PC-3 (cell line): ENCODE data around the gene TGM2. TPM values are rescaled to one million over a fixed set of nuclear protein-coding genes. Genes with fewer than 3 reads are reported as not detected.

Experiments
- ATAC-seq: fragments of 200-7000 bp; cut with Tn5 transposase; 2 replicates; pipeline ENCODE4 v1.9.1; 2020; ENCODE audit warnings: mild to moderate bottlenecking, moderate library complexity
- BruUV-seq: library from RNA; stranded (reverse); fragments of 400-500 nt; replicated peaks from 2 replicates; lab custom pipeline; 2021; lab: Mats Ljungman, UMichigan
- CTCF ChIA-PET: fragments of 300-600 bp; sonication (Branson Sonifier 250); formaldehyde crosslinking; loops from one replicate; lab custom pipeline; 2022; ENCODE audit warnings: antibody characterized with exemption; lab: Charles Lee
- POLR2A ChIA-PET: fragments of 300-600 bp; sonication (Branson Sonifier 250); formaldehyde crosslinking; loops from one replicate; lab custom pipeline; 2022; ENCODE audit warnings: antibody characterized with exemption; ENCODE audit not compliant: unreplicated experiment; lab: Charles Lee
- DNase-seq: peaks from one replicate; pipeline ENCODE4 v3.0.0-alpha.2; 2015
- H2AFZ ChIP-seq: fragments of 300-600 bp; sonication (generic); 2 replicates; pipeline ENCODE4 v1.6.0; 2016; ENCODE audit warnings: antibody characterized with exemption, low read length
- H3F3A ChIP-seq: fragments of 300-600 bp; sonication (generic); one replicate; pipeline ENCODE4 v1.6.0; 2017; ENCODE audit warnings: antibody characterized with exemption, low read length, control low read depth, mild to moderate bottlenecking; ENCODE audit not compliant: unreplicated experiment
- H3K27ac ChIP-seq: fragments of 300-600 bp; sonication (generic); 2 replicates; pipeline ENCODE4 v1.5.1; 2016; ENCODE audit warnings: mild to moderate bottlenecking, low read length
- H3K27me3 ChIP-seq: fragments of 300-600 bp; sonication (generic); 2 replicates; pipeline ENCODE4 v1.6.1; 2016; ENCODE audit warnings: low read length, mixed read lengths
- H3K36me3 ChIP-seq: fragments of 300-600 bp; sonication (generic); 2 replicates; pipeline ENCODE4 v1.6.1; 2016; ENCODE audit warnings: low read depth, mixed run types, low read length, mixed read lengths
- H3K4me1 ChIP-seq: fragments of 300-600 bp; sonication (generic); 2 replicates; pipeline ENCODE4 v1.5.1; 2016; ENCODE audit warnings: low read length; ENCODE audit not compliant: insufficient read depth
- H3K4me2 ChIP-seq: fragments of 300-600 bp; sonication (generic); 2 replicates; pipeline ENCODE4 v1.6.0; 2016; ENCODE audit warnings: low read length
- H3K4me3 ChIP-seq: fragments of 300-600 bp; sonication (generic); 2 replicates; pipeline ENCODE4 v1.5.1; 2016; ENCODE audit warnings: mild to moderate bottlenecking, low read length, mixed read lengths
- H3K79me2 ChIP-seq: fragments of 300-600 bp; sonication (generic); 2 replicates; pipeline ENCODE4 v1.6.1; 2017; ENCODE audit warnings: low read length, mixed read lengths
- H3K9ac ChIP-seq: fragments of 300-600 bp; sonication (generic); 2 replicates; pipeline ENCODE4 v1.6.0; 2016; ENCODE audit warnings: mild to moderate bottlenecking, low read length
- H3K9me2 ChIP-seq: fragments of 300-600 bp; sonication (generic); replicated peaks from 2 replicates; pipeline ENCODE4 v1.6.1; 2016; ENCODE audit warnings: mixed run types, low read length, mixed read lengths
- H3K9me3 ChIP-seq: fragments of 300-600 bp; sonication (generic); 2 replicates; pipeline ENCODE4 v1.6.1; 2016; ENCODE audit warnings: low read length, mixed read lengths
- H4K20me1 ChIP-seq: fragments of 300-600 bp; sonication (generic); 2 replicates; pipeline ENCODE4 v1.6.1; 2016; ENCODE audit warnings: low read length, mixed read lengths
- EZH2 ChIP-seq: fragments of 300-600 bp; sonication (generic); IDR thresholded peaks from one replicate; pipeline ENCODE4 v1.6.1; 2017; ENCODE audit warnings: antibody characterized with exemption, mild to moderate bottlenecking, low read length; ENCODE audit not compliant: unreplicated experiment
- EZH2phosphoT487 ChIP-seq: fragments of 300-600 bp; sonication (generic); IDR thresholded peaks from 2 replicates; pipeline ENCODE4 v1.6.1; 2018; ENCODE audit warnings: mild to moderate bottlenecking, antibody characterized with exemption, low read length, borderline replicate concordance
- intact Hi-C: fragments of 100-400 bp; cut with micrococcal nuclease; formaldehyde crosslinking; loops from 2 replicates; pipeline ENCODE4 v1.9.0; 2023
- total RNA-seq: library from RNA; depleted of rRNA; stranded (reverse); fragments of >200 nt; gene quantifications from 2 replicates; pipeline ENCODE4 v1.2.3, GENCODE V29; 2014
- TF ChIP-seq, protein P1 (sequence below): fragments of 300-600 bp; sonication (generic); conservative IDR thresholded peaks from 2 replicates; pipeline ENCODE4 v1.5.1; 2017; ENCODE audit warnings: antibody characterized with exemption, low read depth, mild to moderate bottlenecking, low read length

Gene TGM2
- total RNA-seq, 1 experiment from 2014 or later: 583 TPM

DNA sequence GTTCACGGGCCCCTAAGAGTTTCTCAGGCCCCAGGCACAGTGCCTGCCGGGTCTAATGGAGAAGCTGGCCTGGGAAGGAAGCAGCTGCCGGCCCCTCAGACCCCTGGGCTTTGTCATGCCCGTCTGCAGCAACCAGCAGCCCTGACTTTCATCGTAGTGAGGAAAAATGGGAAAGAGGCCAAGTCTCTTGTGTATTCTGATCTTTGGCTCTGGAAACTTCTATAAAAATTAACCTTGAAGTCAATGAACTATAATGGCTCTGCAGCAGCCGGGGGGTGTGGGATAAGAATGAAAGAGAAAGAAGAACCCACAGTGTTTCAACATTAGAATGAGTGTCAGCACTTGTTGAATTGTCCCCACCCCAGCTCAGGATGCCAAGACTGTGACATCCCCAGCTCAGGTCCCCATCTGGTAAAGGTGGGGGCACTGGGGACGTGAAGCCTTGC, 12.9 kb downstream of the TGM2 start:
- peaks cover 13% of the 10 kb centered on the region for H3F3A ChIP-seq
- POLR2A ChIA-PET: interaction anchor here (0.6 to 1.1 kb wide), 3 partner anchors 16 to 610 kb away, joined by 3 to 6 read pairs (median 4); no protein-coding TSS in a partner anchor
- 0 out of 2 replicates have a peak overlapping the region, but pooled peaks have one; percentile 9 for H3K4me3 ChIP-seq
- TSS peak; percentile 47 for BruUV-seq
- ATAC-seq: peak; percentile 46
- H3K4me1 ChIP-seq: peaks cover 42% of the 10 kb centered on the region
- no peak for TF ChIP-seq EZH2
- TF ChIP-seq, protein P1, sequence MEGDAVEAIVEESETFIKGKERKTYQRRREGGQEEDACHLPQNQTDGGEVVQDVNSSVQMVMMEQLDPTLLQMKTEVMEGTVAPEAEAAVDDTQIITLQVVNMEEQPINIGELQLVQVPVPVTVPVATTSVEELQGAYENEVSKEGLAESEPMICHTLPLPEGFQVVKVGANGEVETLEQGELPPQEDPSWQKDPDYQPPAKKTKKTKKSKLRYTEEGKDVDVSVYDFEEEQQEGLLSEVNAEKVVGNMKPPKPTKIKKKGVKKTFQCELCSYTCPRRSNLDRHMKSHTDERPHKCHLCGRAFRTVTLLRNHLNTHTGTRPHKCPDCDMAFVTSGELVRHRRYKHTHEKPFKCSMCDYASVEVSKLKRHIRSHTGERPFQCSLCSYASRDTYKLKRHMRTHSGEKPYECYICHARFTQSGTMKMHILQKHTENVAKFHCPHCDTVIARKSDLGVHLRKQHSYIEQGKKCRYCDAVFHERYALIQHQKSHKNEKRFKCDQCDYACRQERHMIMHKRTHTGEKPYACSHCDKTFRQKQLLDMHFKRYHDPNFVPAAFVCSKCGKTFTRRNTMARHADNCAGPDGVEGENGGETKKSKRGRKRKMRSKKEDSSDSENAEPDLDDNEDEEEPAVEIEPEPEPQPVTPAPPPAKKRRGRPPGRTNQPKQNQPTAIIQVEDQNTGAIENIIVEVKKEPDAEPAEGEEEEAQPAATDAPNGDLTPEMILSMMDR: no peak
- TF ChIP-seq EZH2phosphoT487: no peak
- CTCF ChIA-PET: interaction anchor here (0.6 to 1.0 kb wide), 3 partner anchors 21 to 94 kb away, joined by 3 to 4 read pairs (median 3); no protein-coding TSS in a partner anchor
- peak; percentile 71 for DNase-seq
- intact Hi-C loops: loop anchor here (5.0 kb wide), 1 partner anchor 95 kb away; no protein-coding TSS in a partner anchor
- H3K27ac ChIP-seq: peak overlapping the region; percentile 95
- H3K36me3 ChIP-seq: peaks cover 80% of the 10 kb centered on the region
- no peaks in the 10 kb centered on the region for H4K20me1 ChIP-seq
- H3K4me2 ChIP-seq: peak overlapping the region; percentile 69
- H3K27me3 ChIP-seq: no peaks in the 10 kb centered on the region
- H3K79me2 ChIP-seq: peaks cover 13% of the 10 kb centered on the region; the same call in 1 of the 2 replicates
- H3K9me2 ChIP-seq: no peaks in the 10 kb centered on the region
- no peaks in the 10 kb centered on the region for H3K9me3 ChIP-seq
- peak overlapping the region; percentile 20; the same call in 1 of the 2 replicates for H2AFZ ChIP-seq
- H3K9ac ChIP-seq: peak overlapping the region; percentile 69

DNA sequence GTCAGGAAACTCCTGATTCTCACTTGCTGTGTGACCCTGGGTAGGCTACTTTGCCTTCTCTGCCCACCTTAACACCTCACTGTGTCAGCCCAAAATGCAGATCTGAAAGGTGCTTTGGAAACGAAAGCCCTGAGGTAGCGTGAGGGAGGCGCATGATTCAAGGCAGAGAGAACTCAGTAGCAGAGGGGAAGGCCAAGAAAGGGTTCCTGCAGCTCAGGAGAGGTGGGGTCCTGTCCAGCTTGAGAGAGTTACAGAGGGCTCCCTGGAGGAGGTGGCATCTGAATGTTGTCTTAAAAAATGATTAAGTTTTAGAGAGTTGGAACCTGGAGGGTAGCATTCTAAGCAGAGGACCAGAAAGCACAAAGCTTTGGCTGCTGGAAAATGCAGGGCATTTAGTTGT, 13.6 kb downstream of the TGM2 start:
- H3K4me2 ChIP-seq: peak overlapping the region; percentile 69; the same call in 1 of the 2 replicates
- ChIA-PET POLR2A (no interaction called here), CTCF (interaction anchor here (0.6 kb wide), 1 partner anchor 44 kb away, joined by 3 read pairs; no protein-coding TSS in a partner anchor)
- no peak for DNase-seq
- no peak for ATAC-seq
- H3K9me3 ChIP-seq: no peaks in the 10 kb centered on the region
- intact Hi-C loops: loop anchor here (5.0 kb wide), 1 partner anchor 94 kb away; no protein-coding TSS in a partner anchor
- H3K4me3 ChIP-seq: no peak overlapping the region
- peaks cover 13% of the 10 kb centered on the region; the same call in 1 of the 2 replicates for H3K79me2 ChIP-seq
- H3F3A ChIP-seq: peaks cover 16% of the 10 kb centered on the region
- peaks cover 79% of the 10 kb centered on the region for H3K36me3 ChIP-seq
- BruUV-seq: no TSS peak
- no peaks in the 10 kb centered on the region for H3K27me3 ChIP-seq
- H3K4me1 ChIP-seq: peaks cover 35% of the 10 kb centered on the region
- no peak overlapping the region for H2AFZ ChIP-seq
- H3K9ac ChIP-seq: peak overlapping the region; percentile 69; the same call in 1 of the 2 replicates
- no peaks in the 10 kb centered on the region for H4K20me1 ChIP-seq
- peak overlapping the region; percentile 95 for H3K27ac ChIP-seq
- TF ChIP-seq EZH2phosphoT487: no peak
- TF ChIP-seq, protein P1: no peak
- no peak for TF ChIP-seq EZH2
- H3K9me2 ChIP-seq: no peaks in the 10 kb centered on the region
